Left ventricle myocardium superior (tissue), 1 donor: Measurements from ENCODE around the gene DCANP1. TPM values are rescaled to one million over a fixed set of nuclear protein-coding genes. Genes with fewer than 3 reads are reported as not detected.

Experiments used
- ATAC-seq: fragments of 200-7000 bp; cut with Tn5 transposase; one replicate; pipeline ENCODE4 v1.9.1; 2020; ENCODE audit warnings: mild to moderate bottlenecking, moderate library complexity
- DNase-seq: peaks from one replicate; pipeline ENCODE4 v3.0.0-alpha.2; 2020
- intact Hi-C: fragments of 100-400 bp; cut with micrococcal nuclease; formaldehyde crosslinking; loops from one replicate; pipeline ENCODE4 v1.11.0; 2022
- total RNA-seq: library from RNA; stranded (reverse); fragmentation: NEBNext Ultra II Directional; extraction: Animal tissue kit (Norgen Biotek cat#: 25700); gene quantifications from one replicate; pipeline ENCODE4 v1.2.1, GENCODE V29; 2021
- donor health status: DM: no; HTN: yes; CAD: no; lungs with severe emphysema.

DCANP1 gene
- total RNA-seq, 1 donor from 2014 or later = not detected

DNA sequence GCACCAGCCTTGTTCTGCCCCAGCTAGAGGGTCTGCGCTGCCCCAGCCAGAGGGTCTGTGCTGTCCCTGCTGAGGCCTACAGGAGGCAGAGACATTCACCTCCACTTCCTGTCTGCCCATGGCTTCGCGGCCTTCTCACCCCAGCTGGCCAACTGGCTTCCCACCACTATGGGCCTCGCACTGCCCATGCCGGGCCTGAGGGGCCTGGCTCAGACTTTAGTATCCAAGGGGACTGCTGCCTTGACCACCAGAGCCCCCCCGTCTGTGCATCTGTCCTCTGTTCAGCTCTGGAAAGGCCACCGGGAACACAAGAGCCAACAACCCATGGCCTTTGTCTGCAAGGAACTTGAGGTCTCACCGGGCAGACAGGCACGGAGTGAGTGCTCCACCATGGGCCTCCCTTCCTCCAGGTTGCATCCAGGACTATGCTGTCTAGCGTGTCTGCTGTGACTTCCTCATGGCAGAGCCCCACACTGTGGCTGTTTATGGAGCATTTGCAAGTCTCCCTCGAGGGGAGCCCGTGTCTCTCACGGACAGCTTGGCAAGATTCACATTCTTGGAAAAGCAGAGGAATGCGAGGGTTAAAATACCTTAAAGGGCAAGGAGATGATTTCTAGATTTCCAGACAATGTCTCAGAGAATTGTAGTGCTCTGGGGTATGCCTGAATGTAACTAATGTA, 1.7 kb downstream of the DCANP1 start:
- ATAC-seq = no peak
- DNase-seq = no peak
- intact Hi-C loops = no loop called here

DNA sequence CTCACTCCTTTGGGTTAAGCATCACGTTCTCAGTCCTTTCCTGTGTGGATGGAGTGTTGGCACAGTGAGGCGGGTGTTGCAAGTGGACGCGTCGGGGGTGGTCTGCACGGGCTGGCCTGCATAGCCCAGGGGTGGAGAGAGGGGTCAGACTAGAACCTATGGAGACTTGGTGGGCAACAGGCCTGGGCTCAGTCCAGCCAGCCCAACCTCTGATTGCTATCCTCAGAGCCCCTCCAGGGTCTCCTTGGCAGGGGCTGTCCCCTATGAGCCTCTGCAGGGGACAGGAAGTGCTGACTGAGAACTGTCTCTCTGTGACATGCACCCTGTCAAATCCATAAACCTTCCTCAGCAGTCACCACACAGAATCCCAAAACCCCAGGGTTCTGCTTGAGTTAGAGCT, 2.3 kb downstream of the DCANP1 start:
- intact Hi-C loops = no loop called here
- ATAC-seq = no peak
- no peak for DNase-seq

DNA sequence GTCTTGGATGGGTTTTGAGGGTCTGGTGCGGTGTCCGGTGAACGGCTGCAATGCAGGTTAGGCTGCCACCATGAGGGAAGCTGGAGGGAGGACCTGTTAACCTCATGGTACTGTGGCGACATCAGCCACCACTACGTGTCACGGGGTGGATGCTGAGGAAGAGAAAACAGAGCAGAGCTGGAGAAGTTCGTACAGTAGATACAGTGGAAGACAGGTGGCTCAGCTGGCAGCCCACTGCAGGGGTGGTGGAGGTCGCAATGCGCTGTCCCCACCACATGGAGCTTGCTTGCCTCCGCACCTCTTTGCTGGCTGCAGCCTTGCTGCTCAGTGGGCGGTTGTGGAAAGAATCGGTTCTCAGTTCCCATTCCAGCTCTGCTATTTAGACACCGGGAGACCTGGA, 2.8 kb downstream of the DCANP1 start:
- ATAC-seq (no peak), DNase-seq (no peak)
- intact Hi-C loops = no loop called here

DNA sequence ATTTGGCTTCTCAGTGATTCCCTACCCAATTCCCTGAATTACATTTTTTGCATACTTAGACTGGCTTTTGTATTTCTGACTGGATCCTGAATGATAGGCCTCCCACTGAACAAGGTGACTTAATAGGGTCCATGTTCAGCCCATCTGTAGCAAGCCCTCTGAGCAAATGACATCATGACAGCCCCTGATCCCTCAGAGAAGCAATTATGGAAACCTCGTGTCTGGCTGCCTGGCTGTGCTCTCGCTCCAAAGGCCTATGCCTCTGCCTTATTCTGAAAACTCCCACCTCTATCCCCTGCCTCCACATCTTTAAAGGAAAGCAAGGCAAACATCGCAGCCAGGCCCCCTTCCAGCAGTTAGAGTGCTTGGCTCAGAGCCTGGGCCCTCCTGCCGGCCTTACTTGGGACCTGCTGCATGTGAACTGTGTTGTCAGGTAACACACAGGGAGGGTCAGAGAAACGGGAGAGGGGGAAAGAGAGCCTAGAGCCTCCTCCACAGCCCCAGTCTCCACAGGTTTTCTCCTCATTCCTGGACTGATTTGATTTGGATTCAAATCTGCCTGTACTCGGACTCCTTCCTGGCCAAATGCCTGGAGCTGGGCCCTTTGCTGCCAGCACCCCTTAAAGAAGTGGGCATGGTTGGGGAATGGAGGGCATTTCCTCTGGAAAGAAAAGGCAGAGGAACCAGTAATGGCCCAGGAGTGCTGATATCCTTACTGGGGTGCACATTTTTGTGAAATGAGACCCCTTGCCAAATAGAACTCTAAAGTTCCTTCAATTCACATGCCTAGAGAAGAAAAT, 3.8 kb downstream of the DCANP1 start:
- intact Hi-C loops = no loop called here
- DNase-seq = no peak
- peak; percentile 28 for ATAC-seq

DNA sequence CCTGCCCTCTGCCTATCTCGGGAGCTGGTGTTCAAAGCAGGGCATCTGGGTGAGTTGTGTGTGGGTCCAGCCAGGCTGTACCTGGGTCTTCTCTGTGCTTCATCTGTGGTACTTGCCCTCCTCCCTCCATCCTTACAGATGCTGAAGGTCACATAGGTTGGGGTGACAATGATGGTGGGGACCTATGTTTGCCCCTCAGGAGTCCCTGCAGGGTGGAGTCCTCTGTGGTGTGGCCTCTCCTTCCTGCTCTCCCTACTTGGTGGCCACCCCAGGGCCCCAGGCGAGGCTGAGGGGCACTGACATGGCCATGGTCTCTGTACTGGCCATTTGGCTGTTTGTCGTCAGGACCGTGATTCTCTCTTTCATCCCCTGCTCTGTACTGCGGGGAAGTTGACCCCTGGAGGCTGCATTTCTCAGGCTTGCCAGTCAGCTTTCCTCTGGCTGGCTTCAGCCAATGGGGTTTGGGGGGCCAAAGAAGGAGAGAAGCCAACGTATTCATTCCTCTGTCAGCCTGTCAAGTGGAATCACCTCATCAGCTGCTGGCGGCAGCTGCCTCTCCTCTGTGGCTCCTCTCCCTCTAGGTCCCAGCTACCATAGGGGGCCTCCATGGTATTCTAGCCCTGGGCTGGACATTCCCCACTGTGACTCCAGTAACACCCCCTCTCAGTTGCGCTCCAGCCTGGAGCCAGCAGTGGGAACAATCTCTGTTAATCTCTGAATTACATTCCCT, 4.6 kb downstream of the DCANP1 start:
- intact Hi-C loops = no loop called here
- DNase-seq = no peak
- no peak for ATAC-seq

DNA sequence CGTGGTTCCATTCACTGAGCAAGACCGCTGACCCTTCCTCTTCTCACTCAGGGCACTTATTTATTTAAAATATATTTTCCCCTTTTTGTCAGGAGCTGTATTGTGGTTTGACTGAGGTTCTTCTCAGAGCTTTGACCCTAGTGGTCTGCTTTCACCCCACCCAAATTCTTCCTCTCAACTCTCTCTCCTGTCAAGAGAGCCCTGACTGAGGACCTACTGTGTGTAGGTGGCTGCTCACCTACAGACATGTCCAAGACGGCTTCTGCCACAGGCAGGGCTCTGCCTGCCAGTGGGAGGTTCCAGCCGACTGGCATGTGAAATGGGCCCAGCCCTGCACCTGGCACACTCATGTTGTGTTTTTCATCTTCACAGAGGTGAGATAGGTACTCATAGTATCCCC, 5.2 kb downstream of the DCANP1 start:
- intact Hi-C loops = no loop called here
- no peak for DNase-seq

DNA sequence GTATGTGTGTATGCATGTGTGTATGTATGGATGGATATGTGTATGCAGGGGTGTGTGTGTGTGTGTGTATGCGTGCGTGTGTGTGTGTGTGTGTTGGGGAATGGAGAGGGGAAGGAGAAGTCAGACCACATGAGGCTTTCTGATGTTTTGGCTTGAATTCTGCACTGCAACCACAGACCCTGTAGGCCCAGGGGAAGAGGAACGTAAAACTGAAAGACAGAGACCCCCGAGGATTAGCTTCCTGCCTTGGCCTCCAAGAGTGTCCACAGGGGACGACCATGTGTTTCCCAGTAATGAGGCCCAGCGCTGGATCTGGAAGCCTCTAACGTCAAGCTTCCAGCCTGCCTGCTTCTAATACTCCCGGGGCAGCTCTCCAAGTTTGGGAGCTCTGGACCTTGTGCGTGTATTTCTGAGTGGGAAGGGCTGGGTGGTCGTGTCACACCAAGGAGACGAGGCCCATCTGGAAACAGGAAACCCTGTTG, 5.8 kb downstream of the DCANP1 start:
- intact Hi-C loops = no loop called here
- ATAC-seq (no peak), DNase-seq (no peak)

More for the DNA sequence above, 5.2 kb downstream of the DCANP1 start:
- no peak for ATAC-seq

DNA sequence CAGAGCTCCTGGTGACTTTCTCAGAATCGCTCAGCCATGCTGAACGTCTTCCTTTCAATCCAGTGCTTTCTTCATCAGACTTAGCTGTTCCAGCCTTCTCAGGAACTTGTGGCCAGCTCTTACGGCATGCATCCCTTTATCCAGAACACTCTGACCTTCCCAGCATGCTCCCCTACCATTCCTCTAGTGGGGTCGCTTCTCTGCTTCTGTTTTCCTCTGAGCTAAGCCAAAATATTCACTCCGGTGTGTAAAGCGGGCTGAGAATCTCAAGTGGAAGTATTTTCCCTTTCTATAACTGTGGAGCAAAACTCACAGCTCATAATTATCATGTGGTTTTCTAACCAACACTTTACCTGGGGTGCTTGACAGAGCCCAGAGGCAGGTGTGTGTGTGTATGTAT, 6.2 kb downstream of the DCANP1 start:
- DNase-seq = no peak

DNA sequence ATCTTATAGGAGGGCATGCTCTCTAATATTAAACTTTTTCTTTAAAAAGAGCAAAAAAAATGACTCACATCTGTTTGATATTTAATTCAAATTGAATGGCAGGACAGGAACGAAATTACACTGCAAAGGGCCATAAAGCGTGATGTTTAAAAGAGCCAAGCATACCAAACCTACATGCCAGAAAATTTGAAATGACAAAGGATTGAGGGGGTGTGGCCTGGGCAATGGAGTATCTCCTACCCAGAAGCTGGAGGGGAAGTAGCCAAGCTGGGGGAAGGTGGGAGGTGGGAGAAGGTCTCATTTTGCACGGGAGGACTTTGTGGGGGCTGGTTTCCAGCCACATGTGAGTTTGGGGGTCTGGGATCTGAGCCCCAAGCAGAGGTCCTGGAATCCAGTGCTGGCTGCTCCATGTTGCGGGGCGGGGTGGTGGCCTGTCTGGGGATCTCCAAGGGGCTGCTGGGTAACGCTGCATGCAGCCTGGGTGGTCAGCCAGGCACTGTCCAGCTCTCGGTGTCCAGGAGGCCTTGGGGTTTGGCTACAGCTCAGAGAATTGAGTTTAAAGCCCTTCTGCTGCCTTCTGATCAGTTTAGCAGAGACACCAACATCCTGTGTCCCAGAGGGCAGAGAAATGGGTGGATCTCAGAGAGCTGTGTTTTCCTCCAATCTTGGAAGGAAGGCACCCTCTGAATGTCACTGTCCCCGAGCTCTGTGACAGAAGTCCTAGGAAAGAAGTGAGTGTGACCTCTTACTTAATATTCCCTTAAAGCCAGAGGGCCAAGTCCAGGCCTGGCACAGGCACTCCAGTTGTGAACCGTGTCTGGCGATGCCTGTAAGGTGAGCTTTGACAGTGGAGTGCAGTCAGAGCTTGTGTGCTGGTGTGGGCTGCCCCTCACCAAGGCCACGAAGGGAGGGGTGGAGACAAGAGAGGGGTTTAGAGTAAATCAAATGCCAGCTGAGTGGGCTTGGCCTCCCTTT, 7.6 kb downstream of the DCANP1 start:
- ATAC-seq (no peak), DNase-seq (no peak)
- intact Hi-C loops = no loop called here

More for the DNA sequence above, 6.2 kb downstream of the DCANP1 start:
- no peak for ATAC-seq
- intact Hi-C loops = no loop called here

DNA sequence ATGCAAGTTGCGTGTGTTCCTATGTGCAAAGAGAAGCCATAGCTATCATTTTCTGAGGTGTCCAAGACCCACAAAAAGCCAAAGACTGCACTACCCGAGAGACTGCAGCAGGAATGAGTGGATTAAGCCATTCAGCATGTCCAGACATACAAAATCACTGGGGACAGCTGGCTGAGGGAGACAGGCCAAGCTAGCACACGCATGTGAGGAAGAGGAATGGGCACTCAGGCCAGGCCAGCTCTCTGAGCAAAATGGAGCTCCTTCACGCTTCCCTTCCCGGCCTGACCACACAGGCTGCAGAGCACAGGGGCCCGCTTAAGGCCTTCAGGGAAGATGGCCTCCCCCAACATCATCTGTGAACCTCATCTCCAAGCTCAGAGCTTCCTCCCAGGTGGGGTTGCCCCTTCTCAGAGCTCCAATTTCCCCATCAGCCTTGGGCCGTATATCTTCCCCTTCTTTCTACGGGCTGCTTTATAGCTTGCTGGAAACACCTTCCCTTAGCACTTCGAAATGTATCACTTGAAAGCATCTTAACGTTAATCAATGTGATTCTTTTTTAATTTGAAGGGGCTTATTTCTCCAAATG, 8.4 kb downstream of the DCANP1 start:
- DNase-seq (no peak), ATAC-seq (no peak)
- intact Hi-C loops = no loop called here

DNA sequence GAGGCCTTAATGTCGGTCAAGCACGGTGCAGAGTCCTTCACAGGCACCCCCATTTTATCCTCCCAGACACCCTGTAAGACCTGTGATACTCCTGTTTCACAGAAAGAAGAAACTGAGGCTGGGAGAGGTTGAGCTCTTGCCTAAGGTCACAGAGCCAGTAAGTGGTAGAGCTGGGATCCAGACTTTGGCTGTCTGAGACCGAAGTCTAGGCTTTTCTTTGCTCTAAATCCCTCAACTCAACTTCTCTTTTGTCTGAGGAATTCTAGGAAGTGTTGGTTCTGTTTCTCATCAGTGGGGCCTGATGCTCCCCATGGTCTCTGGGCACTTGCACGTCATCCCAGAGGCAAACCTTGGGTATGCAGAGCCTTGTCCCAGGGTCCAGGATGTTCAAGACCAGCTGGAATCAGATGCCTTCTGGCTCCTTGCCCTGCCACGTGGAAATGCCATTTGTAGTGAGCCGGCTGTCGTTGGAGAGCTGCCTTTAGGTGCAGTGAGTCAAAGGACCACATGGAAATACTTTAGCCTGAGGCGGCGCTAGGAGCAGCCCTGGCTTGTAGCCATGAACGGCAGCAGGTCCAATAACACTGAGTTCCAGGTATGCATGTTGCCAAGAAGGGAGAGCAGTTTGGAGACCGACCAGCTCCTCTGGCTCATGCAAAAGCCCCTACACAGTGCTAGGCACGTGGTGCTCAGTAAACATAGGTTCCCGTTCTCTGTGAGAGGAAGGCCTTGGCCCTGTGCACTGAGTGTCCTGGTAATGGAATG, 9.2 kb downstream of the DCANP1 start:
- peak; percentile 71 for DNase-seq
- ATAC-seq = peak; percentile 73
- intact Hi-C loops = no loop called here

DNA sequence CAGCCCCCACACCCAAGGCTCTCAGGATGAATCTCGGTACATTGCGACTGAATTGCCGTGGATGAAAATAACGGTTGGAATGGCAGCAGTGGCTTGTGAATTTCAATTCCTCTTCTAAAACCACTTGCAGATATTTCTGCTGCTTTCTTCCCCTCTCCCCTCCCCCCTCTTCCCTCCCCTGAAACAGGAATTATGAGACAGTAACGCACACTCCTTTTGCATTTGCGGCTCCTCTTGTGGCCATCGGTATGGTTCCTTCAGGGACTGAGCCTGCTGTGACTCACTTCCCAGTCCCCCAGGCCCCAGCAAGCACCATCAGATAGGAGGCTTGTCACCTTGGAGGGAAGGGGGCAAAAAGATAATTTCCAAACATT, 9.7 kb downstream of the DCANP1 start:
- DNase-seq (no peak), ATAC-seq (peak; percentile 14)
- intact Hi-C loops = no loop called here

DNA sequence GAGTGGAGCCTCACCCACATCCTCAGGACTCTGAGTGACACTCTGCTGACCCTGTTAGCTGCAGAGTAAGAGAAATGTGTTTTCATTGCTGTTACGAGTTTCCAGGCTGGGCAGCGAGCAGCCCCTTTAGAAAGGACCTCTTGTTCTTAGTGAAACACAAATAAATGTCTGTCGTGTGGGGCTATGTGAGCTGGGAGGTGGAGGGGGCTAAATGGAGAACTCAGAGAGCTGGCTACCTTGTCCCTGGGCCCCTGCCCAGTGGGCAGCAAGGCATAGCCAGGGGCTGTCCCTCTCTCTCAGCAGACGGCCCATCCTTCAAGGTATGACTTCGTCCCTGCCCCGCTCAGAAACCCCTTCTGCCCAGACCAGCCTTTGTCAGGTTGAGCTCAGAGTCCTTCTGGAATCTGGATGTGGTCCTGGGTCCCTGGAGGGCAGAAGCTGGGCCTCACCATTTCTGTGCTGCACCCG, 10.2 kb downstream of the DCANP1 start:
- ATAC-seq (no peak), DNase-seq (no peak)
- intact Hi-C loops = no loop called here

DNA sequence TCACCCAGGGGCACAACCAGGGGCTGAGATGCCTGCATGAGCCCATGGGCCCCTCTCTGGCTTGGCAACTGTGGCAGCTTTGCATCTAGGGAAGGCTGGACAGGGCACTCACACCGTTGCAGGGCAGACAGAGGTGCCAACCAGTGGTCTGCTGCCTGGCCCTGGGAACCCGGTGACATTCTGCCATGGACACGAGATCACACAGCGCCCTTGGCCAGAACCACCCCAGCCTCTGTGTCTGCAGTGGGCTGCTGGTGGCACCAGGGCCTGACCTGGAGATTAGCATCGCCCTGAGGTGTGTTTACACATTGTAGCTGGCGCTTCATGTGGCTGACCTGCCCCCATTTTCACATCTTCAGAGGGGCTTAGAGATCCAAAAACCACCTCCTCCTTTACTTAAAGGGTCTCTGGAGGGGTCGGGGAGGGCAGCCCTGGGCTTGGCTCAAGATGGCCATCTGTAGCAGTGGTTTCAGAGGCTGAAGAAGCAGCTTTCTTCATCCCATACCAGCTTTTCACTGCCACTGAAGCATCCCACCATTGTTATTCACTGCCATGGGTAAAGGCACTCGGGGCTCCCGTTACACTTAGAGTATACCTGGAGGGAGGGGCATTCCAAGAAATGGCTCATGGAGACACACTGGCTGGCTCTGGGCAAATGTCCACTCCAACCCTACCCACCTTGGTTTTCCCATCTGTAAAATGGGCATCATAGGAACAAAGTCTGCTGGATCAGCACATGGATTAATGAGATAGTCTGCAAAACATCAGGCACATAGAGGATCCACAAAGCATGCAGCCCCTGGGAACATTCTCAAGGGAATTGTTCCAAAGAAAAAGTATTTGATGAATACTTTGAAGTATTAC, 11.4 kb downstream of the DCANP1 start:
- intact Hi-C loops = no loop called here
- no peak for ATAC-seq
- DNase-seq = no peak

DNA sequence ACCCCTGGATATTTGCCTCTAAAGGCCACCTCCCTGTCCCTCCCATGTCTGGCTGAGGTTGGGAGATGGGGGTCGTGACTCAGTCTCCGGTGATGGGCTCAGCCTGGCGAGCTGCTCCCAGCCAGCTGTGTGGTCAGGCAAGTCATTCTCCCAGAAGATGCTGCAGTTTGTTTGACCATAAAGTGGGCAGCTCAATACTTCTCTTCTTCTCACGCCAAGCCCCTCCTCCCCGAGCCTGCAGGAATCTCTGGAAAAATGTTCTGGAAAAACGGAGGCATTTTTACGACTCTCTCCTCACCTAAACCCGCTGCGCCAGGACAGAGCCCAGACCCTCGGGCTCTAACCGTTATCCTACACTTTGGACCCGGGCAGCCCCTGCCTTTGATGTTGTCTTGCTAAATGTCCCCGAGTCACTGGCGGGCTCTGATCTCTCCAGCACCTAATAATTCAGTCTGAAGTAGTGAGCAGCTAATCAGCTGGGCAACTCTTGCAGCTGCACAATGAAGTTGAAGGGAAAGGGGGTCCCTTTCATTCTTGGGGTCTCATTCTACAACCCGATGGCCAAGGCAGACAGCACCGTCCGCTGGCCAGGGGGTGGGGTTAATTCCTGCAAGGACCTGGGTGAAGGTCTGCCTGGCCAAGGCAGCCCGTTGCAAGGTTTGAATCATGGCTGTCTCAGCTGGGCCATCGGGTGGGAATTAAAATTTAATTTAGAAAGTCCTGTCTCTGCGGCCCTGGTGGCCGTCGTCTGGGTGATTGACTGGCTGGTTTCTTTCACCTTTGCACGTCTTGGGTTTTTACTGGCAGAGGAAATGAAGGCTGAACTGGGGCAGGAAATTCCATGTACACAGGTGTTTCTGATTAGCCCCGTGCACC, 12.3 kb downstream of the DCANP1 start:
- ATAC-seq = no peak
- DNase-seq = no peak
- intact Hi-C loops = no loop called here
